Endothelial cell (in vitro differentiated cells): ENCODE data around the gene KCTD18. TPM values are rescaled to one million over a fixed set of nuclear protein-coding genes. Genes with fewer than 3 reads are reported as not detected.

Experiments used
- DNase-seq: peaks from one replicate; pipeline ENCODE4 v3.0.0; 2021; ENCODE audit warnings: low spot score
- H3K27ac Mint-ChIP-seq: one replicate; pipeline ENCODE4 v1.8.0; 2021; ENCODE audit warnings: mixed read lengths, inconsistent platforms; ENCODE audit not compliant: unreplicated experiment
- H3K27me3 Mint-ChIP-seq: one replicate; pipeline ENCODE4 v1.8.0; 2021; ENCODE audit warnings: mild to moderate bottlenecking, moderate library complexity, mixed read lengths, inconsistent platforms; ENCODE audit not compliant: unreplicated experiment
- H3K36me3 Mint-ChIP-seq: one replicate; pipeline ENCODE4 v1.8.0; 2021; ENCODE audit warnings: mild to moderate bottlenecking, low read depth, mixed read lengths, inconsistent platforms; ENCODE audit not compliant: unreplicated experiment
- H3K4me1 Mint-ChIP-seq: one replicate; pipeline ENCODE4 v1.8.0; 2021; ENCODE audit warnings: mild to moderate bottlenecking, mixed read lengths, inconsistent platforms; ENCODE audit not compliant: unreplicated experiment
- H3K4me3 Mint-ChIP-seq: one replicate; pipeline ENCODE4 v1.8.0; 2021; ENCODE audit warnings: mild to moderate bottlenecking, mixed read lengths, inconsistent platforms; ENCODE audit not compliant: unreplicated experiment
- H3K9me3 Mint-ChIP-seq: one replicate; pipeline ENCODE4 v1.8.0; 2021; ENCODE audit warnings: mixed read lengths, inconsistent platforms; ENCODE audit not compliant: unreplicated experiment
- total RNA-seq: library from RNA; stranded (reverse); fragmentation: NEBNext Ultra II Directional; extraction: Animal tissue kit (Norgen Biotek cat#: 25700); gene quantifications from one replicate; pipeline ENCODE4 v1.2.1, GENCODE V29; 2021; ENCODE audit not compliant: unreplicated experiment
- TF ChIP-seq, protein P1 (sequence below): fragments of 200-600 bp; sonication (generic); IDR thresholded peaks from one replicate; pipeline ENCODE4 v1.5.0; 2021; ENCODE audit warnings: antibody characterized with exemption; ENCODE audit not compliant: unreplicated experiment

The KCTD18 gene
- total RNA-seq, 1 donor from 2014 or later = 6.4 TPM

DNA sequence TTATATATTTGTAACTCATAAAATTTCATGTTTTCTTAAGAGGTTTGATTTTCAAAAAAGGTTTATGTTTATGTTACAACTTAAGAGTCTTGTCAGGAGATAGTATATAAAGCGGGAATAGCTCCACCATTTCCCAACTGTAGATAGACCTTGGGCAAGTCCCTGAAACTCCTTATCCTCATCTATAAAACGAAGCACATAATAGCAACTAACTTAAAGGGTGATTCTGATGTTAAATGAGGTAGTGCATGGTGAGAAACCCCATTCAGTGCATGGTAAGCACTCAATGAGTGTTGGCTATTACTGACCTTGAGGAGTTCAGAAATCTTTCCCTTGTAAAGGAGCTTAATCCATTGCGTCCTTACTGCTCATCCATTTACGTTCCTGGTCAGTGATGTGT is 34.1 kb downstream of the KCTD18 start:
- no peak for DNase-seq
- Mint-ChIP-seq H3K27me3 (no peaks in the 10 kb centered on the region), H3K27ac (no peak overlapping the region), H3K4me3 (no peak overlapping the region), H3K4me1 (no peaks in the 10 kb centered on the region), H3K36me3 (peaks cover 47% of the 10 kb centered on the region), H3K9me3 (no peaks in the 10 kb centered on the region)
- TF ChIP-seq, protein P1, sequence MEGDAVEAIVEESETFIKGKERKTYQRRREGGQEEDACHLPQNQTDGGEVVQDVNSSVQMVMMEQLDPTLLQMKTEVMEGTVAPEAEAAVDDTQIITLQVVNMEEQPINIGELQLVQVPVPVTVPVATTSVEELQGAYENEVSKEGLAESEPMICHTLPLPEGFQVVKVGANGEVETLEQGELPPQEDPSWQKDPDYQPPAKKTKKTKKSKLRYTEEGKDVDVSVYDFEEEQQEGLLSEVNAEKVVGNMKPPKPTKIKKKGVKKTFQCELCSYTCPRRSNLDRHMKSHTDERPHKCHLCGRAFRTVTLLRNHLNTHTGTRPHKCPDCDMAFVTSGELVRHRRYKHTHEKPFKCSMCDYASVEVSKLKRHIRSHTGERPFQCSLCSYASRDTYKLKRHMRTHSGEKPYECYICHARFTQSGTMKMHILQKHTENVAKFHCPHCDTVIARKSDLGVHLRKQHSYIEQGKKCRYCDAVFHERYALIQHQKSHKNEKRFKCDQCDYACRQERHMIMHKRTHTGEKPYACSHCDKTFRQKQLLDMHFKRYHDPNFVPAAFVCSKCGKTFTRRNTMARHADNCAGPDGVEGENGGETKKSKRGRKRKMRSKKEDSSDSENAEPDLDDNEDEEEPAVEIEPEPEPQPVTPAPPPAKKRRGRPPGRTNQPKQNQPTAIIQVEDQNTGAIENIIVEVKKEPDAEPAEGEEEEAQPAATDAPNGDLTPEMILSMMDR = no peak

DNA sequence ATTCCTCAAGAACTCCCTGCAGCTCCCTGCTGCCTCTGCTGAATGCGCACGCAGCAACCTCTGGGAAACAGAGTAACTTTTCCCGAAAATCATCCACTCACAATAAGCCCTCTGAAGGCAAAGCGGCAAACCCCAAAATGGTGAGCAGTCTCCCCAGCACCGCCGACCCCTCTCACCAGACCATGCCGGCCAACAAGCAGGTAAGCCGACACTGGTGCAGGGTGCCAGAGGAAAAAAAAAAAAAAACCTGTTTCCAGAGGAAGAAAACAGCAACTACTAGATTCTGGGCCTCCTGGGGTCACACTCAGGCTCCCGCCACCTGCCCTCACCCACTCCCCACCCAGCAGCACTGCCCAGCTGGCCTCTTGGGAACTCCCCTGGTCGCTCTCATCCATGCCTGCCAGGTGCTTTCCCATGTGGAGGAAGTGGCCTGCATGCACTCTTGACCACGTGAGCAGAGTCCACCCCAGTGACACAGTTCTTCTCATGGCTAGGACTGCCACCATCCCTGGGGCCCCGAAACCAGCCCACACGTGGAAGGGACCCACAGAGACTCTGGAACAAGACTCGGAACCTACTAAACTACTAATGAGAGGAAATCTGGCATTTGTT is 36.9 kb downstream of the KCTD18 start:
- Mint-ChIP-seq H3K27ac (no peak overlapping the region), H3K36me3 (peaks cover 58% of the 10 kb centered on the region), H3K9me3 (no peaks in the 10 kb centered on the region), H3K27me3 (no peaks in the 10 kb centered on the region), H3K4me3 (no peak overlapping the region), H3K4me1 (no peaks in the 10 kb centered on the region)
- TF ChIP-seq, protein P1 = no peak
- no peak for DNase-seq

DNA sequence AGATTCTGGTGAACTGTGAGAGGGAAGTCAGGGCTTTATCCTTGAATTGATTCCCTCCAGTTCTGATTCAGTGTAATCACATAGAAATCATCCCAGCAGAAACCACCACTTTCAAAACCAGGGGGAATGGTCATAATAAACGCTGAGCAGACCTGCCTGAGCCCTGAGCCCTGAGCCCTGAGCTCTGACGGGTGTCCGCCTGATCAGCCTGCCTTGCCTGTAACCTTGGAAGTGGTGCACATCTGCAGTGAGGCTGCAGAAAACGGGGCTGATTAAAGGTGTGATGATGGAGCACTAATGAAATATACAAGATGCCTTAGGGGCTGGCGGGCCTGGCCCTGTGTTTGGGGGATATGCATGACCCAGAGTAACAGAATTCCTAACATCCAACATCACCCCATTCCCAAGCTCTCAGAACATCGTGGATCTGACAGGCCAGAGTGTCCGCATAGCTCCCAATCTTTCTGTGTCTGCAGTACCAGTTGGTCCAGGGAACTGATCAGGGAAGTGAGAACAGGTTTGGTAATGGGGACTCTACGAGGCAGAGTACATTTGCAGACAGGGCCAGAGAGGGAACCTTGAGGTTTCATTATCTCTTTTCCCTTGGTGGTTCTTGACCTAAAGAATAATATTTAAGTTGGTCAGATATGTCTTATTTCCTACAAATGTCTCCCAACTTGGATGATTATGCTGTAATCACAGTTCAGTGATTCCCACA is 37.8 kb downstream of the KCTD18 start:
- no peaks in the 10 kb centered on the region for H3K9me3 Mint-ChIP-seq
- H3K27me3 Mint-ChIP-seq = no peaks in the 10 kb centered on the region
- peaks cover 65% of the 10 kb centered on the region for H3K36me3 Mint-ChIP-seq
- H3K4me1 Mint-ChIP-seq = no peaks in the 10 kb centered on the region
- no peak overlapping the region for H3K27ac Mint-ChIP-seq
- no peak for DNase-seq
- peak overlapping the region; percentile 59 for H3K4me3 Mint-ChIP-seq
- TF ChIP-seq, protein P1 = no peak

DNA sequence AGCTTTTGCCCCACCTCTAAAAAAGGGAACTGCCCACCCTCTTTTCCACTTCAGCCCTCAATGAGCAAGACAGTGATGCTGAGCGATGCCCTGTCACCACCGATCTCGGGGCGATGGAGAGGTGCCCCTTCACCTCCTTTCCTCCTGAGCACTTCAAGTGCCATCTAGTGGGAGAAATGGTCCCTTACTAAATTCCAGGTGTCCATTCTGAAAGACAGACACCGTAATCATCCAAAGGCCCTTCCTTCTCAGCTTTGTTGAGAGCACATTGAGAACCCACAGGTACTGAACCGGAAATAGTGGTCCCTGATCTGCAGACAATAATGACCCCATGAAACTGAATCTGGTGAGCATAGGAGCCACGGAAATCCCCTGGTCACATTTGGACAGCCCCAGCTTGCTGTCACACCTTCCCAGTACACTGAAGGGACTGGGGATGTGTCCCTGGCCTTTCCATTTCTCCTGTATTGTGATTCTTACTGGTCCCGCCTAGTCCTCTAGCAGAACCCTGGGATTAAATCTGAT is 38.5 kb downstream of the KCTD18 start:
- peaks cover 65% of the 10 kb centered on the region for H3K36me3 Mint-ChIP-seq
- H3K27ac Mint-ChIP-seq = no peak overlapping the region

More for the DNA sequence above, 38.5 kb downstream of the KCTD18 start:
- H3K27me3 Mint-ChIP-seq = no peaks in the 10 kb centered on the region
- H3K4me1 Mint-ChIP-seq = no peaks in the 10 kb centered on the region
- no peaks in the 10 kb centered on the region for H3K9me3 Mint-ChIP-seq
- TF ChIP-seq, protein P1 = peak; percentile 35
- H3K4me3 Mint-ChIP-seq = no peak overlapping the region
- no peak for DNase-seq
